ENCODE measurements around the gene C6orf120. TPM values are rescaled to one million over a fixed set of nuclear protein-coding genes. Genes with fewer than 3 reads are reported as not detected.

C6orf120 gene
- total and polyA plus RNA-seq, 2 of the 13 experiments (the other 11 are each of a cell fraction or from before 2014, with no cell fraction given), result 21.7 to 29.9 TPM

DNA sequence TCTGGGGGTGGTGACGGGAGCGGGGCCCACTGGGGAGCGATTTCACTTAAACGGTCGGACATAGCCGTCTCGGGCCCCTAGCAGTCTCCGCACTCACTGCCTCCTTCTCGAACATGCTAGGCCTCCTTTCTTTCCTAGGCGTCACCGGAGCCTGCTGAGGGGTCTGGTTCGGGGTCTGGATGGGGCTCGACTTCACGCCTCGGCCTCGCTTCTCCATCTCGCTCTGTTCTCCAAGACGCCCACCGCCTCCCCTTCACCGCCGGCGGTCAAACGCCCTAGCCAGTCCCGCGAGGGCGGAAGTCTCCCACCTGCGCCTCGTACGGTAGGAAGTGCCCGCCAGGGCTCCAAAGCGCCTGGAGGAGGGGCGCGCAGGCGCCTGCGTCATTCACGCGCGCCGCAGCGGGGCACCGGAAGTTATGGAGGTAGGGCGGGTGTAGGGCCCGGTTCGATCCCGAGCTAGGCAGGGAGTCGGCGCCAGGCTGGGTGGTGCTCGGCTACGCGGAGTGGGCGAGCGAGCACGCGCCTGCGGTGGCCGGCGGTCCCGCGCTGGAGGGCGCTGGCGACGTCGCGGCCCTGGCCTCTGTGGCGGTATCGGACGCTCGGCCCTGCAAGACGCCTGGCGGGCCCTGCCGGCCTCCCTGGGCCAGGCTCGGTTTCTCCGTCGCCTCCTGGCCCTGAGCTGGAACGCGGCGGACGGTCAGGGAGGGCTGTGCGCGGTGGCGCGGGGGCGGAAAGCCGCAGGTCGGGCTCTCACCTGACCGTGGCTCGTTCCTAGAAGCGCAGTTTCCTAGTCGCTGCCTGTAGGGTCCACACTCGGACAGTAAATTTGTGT is 49.5 kb downstream of the C6orf120 start, which contains the start of the genes DYNLT2 and ERMARD (continued):
- TF ChIP-seq, protein P1, sequence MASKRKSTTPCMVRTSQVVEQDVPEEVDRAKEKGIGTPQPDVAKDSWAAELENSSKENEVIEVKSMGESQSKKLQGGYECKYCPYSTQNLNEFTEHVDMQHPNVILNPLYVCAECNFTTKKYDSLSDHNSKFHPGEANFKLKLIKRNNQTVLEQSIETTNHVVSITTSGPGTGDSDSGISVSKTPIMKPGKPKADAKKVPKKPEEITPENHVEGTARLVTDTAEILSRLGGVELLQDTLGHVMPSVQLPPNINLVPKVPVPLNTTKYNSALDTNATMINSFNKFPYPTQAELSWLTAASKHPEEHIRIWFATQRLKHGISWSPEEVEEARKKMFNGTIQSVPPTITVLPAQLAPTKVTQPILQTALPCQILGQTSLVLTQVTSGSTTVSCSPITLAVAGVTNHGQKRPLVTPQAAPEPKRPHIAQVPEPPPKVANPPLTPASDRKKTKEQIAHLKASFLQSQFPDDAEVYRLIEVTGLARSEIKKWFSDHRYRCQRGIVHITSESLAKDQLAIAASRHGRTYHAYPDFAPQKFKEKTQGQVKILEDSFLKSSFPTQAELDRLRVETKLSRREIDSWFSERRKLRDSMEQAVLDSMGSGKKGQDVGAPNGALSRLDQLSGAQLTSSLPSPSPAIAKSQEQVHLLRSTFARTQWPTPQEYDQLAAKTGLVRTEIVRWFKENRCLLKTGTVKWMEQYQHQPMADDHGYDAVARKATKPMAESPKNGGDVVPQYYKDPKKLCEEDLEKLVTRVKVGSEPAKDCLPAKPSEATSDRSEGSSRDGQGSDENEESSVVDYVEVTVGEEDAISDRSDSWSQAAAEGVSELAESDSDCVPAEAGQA (IDR thresholded peaks at IDR 0.05; ENCODE audit: low read depth), result peak; percentile 96
- TF ChIP-seq, protein P1 (CRISPR knock-in tag; IDR thresholded peaks at IDR 0.05; ENCODE audit: borderline replicate concordance), result peak; percentile 95
- TF ChIP-seq PHF5A (CRISPR knock-in tag; IDR thresholded peaks at IDR 0.05; ENCODE audit: low read depth, unreplicated experiment) (peak; percentile 90), GTF2F1 (IDR thresholded peaks at IDR 0.05; ENCODE audit: low read length) (no peak), ZNF30 (CRISPR knock-in tag; IDR thresholded peaks at IDR 0.05) (peak; percentile 45; the same call in 1 of the 2 replicates), ZNF761 (CRISPR knock-in tag; conservative IDR thresholded peaks at IDR 0.05) (peak; percentile 95), ZNF879 (CRISPR knock-in tag; IDR thresholded peaks at IDR 0.05) (peak; percentile 88; the same call in 1 of the 2 replicates), MTF2 (CRISPR knock-in tag; IDR thresholded peaks at IDR 0.05; ENCODE audit: borderline replicate concordance) (peak; percentile 67), ZNF282 (IDR thresholded peaks at IDR 0.05; ENCODE audit: partially characterized antibody) (no peak), ZNF768 (CRISPR knock-in tag; IDR thresholded peaks at IDR 0.05) (peak; percentile 83), HNF4G (IDR thresholded peaks at IDR 0.05; ENCODE audit: borderline replicate concordance, low read depth, low read length) (no peak; the same call in 1 of the 2 replicates), HNF4G (CRISPR knock-in tag; IDR thresholded peaks at IDR 0.05; ENCODE audit: borderline replicate concordance, low read depth) (peak; percentile 41)
- TF ChIP-seq, protein P2, sequence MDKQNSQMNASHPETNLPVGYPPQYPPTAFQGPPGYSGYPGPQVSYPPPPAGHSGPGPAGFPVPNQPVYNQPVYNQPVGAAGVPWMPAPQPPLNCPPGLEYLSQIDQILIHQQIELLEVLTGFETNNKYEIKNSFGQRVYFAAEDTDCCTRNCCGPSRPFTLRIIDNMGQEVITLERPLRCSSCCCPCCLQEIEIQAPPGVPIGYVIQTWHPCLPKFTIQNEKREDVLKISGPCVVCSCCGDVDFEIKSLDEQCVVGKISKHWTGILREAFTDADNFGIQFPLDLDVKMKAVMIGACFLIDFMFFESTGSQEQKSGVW (CRISPR knock-in tag; IDR thresholded peaks at IDR 0.05; ENCODE audit: borderline replicate concordance), result peak; percentile 79; the same call in 1 of the 2 replicates
- TF ChIP-seq, protein P3, sequence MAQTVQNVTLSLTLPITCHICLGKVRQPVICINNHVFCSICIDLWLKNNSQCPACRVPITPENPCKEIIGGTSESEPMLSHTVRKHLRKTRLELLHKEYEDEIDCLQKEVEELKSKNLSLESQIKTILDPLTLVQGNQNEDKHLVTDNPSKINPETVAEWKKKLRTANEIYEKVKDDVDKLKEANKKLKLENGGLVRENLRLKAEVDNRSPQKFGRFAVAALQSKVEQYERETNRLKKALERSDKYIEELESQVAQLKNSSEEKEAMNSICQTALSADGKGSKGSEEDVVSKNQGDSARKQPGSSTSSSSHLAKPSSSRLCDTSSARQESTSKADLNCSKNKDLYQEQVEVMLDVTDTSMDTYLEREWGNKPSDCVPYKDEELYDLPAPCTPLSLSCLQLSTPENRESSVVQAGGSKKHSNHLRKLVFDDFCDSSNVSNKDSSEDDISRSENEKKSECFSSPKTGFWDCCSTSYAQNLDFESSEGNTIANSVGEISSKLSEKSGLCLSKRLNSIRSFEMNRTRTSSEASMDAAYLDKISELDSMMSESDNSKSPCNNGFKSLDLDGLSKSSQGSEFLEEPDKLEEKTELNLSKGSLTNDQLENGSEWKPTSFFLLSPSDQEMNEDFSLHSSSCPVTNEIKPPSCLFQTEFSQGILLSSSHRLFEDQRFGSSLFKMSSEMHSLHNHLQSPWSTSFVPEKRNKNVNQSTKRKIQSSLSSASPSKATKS (CRISPR knock-in tag; IDR thresholded peaks at IDR 0.05), result peak; percentile 13; the same call in 1 of the 2 replicates
- TF ChIP-seq, protein P4, sequence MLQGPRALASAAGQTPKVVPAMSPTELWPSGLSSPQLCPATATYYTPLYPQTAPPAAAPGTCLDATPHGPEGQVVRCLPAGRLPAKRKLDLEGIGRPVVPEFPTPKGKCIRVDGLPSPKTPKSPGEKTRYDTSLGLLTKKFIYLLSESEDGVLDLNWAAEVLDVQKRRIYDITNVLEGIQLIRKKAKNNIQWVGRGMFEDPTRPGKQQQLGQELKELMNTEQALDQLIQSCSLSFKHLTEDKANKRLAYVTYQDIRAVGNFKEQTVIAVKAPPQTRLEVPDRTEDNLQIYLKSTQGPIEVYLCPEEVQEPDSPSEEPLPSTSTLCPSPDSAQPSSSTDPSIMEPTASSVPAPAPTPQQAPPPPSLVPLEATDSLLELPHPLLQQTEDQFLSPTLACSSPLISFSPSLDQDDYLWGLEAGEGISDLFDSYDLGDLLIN (CRISPR knock-in tag; IDR thresholded peaks at IDR 0.05; ENCODE audit: borderline replicate concordance), result peak; percentile 83; the same call in 1 of the 2 replicates
- TF ChIP-seq, protein P5, sequence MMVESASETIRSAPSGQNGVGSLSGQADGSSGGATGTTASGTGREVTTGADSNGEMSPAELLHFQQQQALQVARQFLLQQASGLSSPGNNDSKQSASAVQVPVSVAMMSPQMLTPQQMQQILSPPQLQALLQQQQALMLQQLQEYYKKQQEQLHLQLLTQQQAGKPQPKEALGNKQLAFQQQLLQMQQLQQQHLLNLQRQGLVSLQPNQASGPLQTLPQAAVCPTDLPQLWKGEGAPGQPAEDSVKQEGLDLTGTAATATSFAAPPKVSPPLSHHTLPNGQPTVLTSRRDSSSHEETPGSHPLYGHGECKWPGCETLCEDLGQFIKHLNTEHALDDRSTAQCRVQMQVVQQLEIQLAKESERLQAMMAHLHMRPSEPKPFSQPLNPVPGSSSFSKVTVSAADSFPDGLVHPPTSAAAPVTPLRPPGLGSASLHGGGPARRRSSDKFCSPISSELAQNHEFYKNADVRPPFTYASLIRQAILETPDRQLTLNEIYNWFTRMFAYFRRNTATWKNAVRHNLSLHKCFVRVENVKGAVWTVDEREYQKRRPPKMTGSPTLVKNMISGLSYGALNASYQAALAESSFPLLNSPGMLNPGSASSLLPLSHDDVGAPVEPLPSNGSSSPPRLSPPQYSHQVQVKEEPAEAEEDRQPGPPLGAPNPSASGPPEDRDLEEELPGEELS (CRISPR knock-in tag; IDR thresholded peaks at IDR 0.05), result peak; percentile 74
